Prostate gland (tissue), 2 donors: ENCODE data around the gene FXYD6. TPM values are rescaled to one million over a fixed set of nuclear protein-coding genes. Genes with fewer than 3 reads are reported as not detected.

Experiments used
- DNase-seq: peaks from one replicate; pipeline ENCODE4 v3.0.0-alpha.2; 2019; ENCODE audit warnings: low spot score
- H3K27ac ChIP-seq, 2 donors: fragments of 200-600 bp; sonication (generic); 2 replicates each; pipeline ENCODE4 v1.5.1; 2017 to 2019
- H3K27me3 ChIP-seq: fragments of 200-600 bp; sonication (generic); replicated peaks from 2 replicates; pipeline ENCODE4 v1.5.1; 2019; ENCODE audit not compliant: insufficient read depth
- H3K36me3 ChIP-seq, 2 donors: fragments of 200-600 bp; sonication (generic); 1 replicate in 1 of 2; 2 replicates in 1 of 2; pipeline versions ENCODE4 v1.5.1 to v1.8.1; 2017 to 2019
- H3K4me1 ChIP-seq: fragments of 200-600 bp; sonication (generic); replicated peaks from 2 replicates; pipeline ENCODE4 v1.5.1; 2019
- H3K4me3 ChIP-seq, 2 donors: fragments of 200-600 bp; sonication (generic); 2 replicates each; pipeline ENCODE4 v1.5.1; 2017 to 2019
- H3K9me3 ChIP-seq: fragments of 200-600 bp; sonication (generic); 2 replicates; pipeline ENCODE4 v1.5.1; 2017
- POLR2A ChIP-seq: fragments of 450-650 bp; IDR thresholded peaks from one replicate; pipeline ENCODE4 v1.6.1; 2016; ENCODE audit warnings: antibody characterized with exemption, mild to moderate bottlenecking
- POLR2AphosphoS5 ChIP-seq: sonication (generic); formaldehyde crosslinking; IDR thresholded peaks from one replicate; pipeline ENCODE4 v1.6.1; 2017; ENCODE audit warnings: antibody characterized with exemption
- WGBS: methylation state at CpG from one replicate; pipeline ENCODE4 v1.1.5; 2018; 5-methylcytosine and 5-hydroxymethylcytosine counted together
- intact Hi-C: fragments of 100-400 bp; cut with DNase I; formaldehyde crosslinking; loops from one replicate; pipeline ENCODE4 v1.14.2; 2022
- total RNA-seq, 2 donors: library from RNA; depleted of rRNA; stranded (reverse); fragments of >200 nt; gene quantifications; one replicate each; pipeline ENCODE4 v1.1.0, GENCODE V29; 2016
- TF ChIP-seq, protein P1 (sequence below), 4 experiments: fragments of 200-600 bp in 2 of 4; fragments of 450-650 bp in 2 of 4; sonication (generic) in 2 of 4; IDR thresholded peaks; 1 replicate in 3 of 4; 2 replicates in 1 of 4; pipeline ENCODE4 v1.5.1; 2016 to 2019; ENCODE audit warnings: antibody characterized with exemption in 4 of 4, mild to moderate bottlenecking in 2 of 4, moderate library complexity in 2 of 4

Gene FXYD6
- total RNA-seq, 2 donors from 2014 or later: 29.6 to 366 TPM

DNA sequence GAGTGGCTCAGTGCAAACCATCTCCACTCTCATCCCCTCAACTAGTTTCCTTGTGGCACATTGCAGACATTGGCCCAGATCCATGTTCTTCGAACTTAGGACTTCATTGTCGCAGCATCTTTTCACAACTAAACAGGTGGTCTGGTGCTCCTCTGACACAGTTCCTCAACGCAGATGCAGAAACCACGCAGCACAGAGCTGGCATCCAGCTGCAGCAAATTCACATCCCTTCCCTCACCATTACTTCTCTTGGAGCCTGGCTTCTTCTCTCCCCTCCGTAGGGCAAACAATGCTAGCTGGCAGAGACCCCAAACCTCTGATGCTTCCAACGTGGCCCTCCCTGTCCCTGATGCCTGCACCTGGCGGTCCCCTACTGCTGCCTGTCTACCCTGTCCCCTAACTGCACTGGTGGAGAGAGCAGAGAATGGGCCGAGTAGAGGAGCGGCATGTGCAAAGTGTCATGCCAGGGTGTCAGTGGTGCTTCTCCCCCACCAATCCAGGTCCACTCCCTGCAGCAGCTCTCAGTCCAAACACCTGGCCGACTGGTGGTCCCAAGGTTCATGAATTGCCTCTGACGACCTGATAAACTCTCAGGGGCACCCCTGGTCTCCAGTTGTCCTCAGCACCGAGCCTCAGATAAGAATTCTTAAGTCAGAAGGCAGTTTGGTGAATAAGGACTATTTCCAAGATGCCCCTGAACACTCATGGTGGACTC lies 34.6 kb upstream of the FXYD6 start:
- Histone ChIP-seq H3K4me3 (no peak overlapping the region), H3K27ac (no peak overlapping the region), H3K9me3 (no peaks in the 10 kb centered on the region), H3K4me1 (no peaks in the 10 kb centered on the region), H3K36me3 (no peaks in the 10 kb centered on the region), H3K27me3 (no peaks in the 10 kb centered on the region)
- WGBS: 81% methylated on average over 12 of the region's 12 CpGs
- TF ChIP-seq POLR2A (no peak), POLR2AphosphoS5 (no peak)
- TF ChIP-seq, protein P1, sequence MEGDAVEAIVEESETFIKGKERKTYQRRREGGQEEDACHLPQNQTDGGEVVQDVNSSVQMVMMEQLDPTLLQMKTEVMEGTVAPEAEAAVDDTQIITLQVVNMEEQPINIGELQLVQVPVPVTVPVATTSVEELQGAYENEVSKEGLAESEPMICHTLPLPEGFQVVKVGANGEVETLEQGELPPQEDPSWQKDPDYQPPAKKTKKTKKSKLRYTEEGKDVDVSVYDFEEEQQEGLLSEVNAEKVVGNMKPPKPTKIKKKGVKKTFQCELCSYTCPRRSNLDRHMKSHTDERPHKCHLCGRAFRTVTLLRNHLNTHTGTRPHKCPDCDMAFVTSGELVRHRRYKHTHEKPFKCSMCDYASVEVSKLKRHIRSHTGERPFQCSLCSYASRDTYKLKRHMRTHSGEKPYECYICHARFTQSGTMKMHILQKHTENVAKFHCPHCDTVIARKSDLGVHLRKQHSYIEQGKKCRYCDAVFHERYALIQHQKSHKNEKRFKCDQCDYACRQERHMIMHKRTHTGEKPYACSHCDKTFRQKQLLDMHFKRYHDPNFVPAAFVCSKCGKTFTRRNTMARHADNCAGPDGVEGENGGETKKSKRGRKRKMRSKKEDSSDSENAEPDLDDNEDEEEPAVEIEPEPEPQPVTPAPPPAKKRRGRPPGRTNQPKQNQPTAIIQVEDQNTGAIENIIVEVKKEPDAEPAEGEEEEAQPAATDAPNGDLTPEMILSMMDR (IDR thresholded peaks at IDR 0.05): no peak
- intact Hi-C loops: no loop called here
- DNase-seq: no peak

- Histone ChIP-seq H3K9me3 (no peaks in the 10 kb centered on the region), H3K27me3 (no peaks in the 10 kb centered on the region), H3K4me1 (no peaks in the 10 kb centered on the region), H3K36me3 (no peaks in the 10 kb centered on the region), H3K27ac (no peak overlapping the region), H3K4me3 (no peak overlapping the region)
- WGBS: 81% methylated on average over 4 of the region's 4 CpGs
- no peak for DNase-seq
- intact Hi-C loops: no loop called here
- TF ChIP-seq POLR2AphosphoS5 (no peak), POLR2A (no peak)
- TF ChIP-seq, protein P1 (IDR thresholded peaks at IDR 0.05): no peak
Observed at GRCh38 chr11:117910525-117910924, 34.1 kb upstream of the FXYD6 start.

DNA sequence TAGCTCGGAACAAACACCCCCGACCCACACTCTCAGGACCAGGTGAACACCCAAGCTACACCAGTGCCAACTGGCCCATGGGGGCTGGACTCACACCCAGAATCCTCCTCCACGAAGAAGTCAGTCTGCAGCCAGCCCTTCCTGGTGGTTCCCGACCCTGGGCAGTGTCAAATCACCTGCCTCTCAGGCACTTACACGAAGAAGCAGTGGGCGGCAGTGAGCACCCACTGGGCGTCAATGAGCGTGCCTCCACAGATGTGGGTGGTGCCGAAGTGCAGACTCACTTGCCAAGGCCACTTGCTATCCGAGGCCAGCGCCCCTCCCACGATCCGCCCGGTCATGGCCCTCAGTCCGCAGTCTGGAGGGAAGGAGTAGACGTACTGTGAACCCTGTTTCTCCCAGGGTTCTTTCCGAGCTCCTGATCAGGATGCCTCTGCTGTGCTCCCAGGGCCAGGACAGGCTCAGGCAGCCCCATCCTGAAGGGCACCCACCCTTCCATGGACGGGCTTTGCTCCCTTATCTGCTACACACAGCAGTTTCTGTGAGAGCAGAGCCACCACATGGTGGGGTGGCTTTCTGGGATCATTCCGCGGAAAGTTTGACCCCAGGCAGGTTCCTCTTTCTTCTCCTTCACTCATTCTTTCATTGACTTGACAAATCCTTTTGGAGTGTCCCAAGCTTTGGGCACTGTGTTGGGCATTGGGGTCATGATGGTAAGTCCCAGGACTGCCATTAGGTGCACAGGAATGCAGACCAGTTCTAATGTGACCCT lies 33.3 kb upstream of the FXYD6 start:
- Histone ChIP-seq H3K4me3 (no peak overlapping the region), H3K9me3 (no peaks in the 10 kb centered on the region), H3K4me1 (no peaks in the 10 kb centered on the region), H3K27ac (no peak overlapping the region), H3K36me3 (no peaks in the 10 kb centered on the region), H3K27me3 (no peaks in the 10 kb centered on the region)
- TF ChIP-seq POLR2AphosphoS5 (no peak), POLR2A (no peak)
- TF ChIP-seq, protein P1 (IDR thresholded peaks at IDR 0.05): no peak
- WGBS: 89% methylated on average over 20 of the region's 20 CpGs
- intact Hi-C loops: loop anchor here (5.0 kb wide), 1 partner anchor 67 kb away; no protein-coding TSS in a partner anchor
- no peak for DNase-seq

DNA sequence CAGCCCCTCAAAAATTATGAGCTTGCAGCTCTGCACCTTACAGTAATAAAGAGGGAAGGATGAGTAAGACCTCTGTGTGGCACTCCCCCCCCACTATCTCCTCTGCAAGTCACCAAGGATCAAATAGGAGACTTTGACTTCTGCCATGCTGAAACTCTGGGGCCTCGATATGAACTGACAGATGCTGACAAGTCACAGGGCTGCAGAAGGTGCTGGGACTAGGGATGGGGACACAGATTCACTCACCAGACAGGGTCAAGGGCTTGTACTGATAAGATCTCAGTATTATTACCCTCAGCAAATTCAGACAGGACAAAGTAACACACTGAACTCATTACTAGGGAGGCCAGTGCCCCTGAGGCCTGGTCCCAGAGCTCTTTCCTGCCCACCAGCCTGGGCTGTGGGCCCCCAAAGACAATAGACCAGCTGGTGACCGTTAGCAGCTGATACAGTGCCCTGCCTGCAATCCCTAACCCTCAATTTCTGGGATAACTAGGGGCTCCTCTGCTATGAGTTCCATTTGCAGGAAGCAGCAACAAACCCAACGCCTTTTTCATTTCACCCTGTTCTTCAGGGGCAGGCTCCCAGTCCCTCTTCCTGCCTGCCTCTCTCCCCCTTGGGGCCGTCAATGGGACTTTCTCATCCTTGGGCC lies 32.6 kb upstream of the FXYD6 start:
- TF ChIP-seq, protein P1 (IDR thresholded peaks at IDR 0.05): no peak
- TF ChIP-seq POLR2A: no peak
- TF ChIP-seq POLR2AphosphoS5: no peak
- no peak overlapping the region for H3K4me3 ChIP-seq
- H3K36me3 ChIP-seq: no peaks in the 10 kb centered on the region
- intact Hi-C loops: loop anchor here (5.0 kb wide), 1 partner anchor 67 kb away; no protein-coding TSS in a partner anchor
- WGBS: 74% methylated on average over 4 of the region's 4 CpGs
- H3K9me3 ChIP-seq: no peaks in the 10 kb centered on the region
- no peaks in the 10 kb centered on the region for H3K27me3 ChIP-seq
- H3K4me1 ChIP-seq: no peaks in the 10 kb centered on the region
- no peak overlapping the region for H3K27ac ChIP-seq
- no peak for DNase-seq
